Measurements from ENCODE around the gene YES1.

YES1 gene

GRCh38 chr18:811892-812375, at the start of gene YES1:
YES1 (minus strand) TSS chr18:812242; CDS start chr18:756827, 55,415 bp downstream.
- DNase-seq (ENCODE audit: low spot score) = no peak

GRCh38 chr18:857986-858385, 45.9 kb upstream of the YES1 start:
- no peak for DNase-seq (ENCODE audit: low spot score)

GRCh38 chr18:853471-853870, 41.4 kb upstream of the YES1 start:
- DNase-seq (ENCODE audit: low spot score) = no peak

- DNase-seq (ENCODE audit: low spot score) = no peak
These were observed 38.9 kb upstream of the YES1 start for GRCh38 chr18:850960-851359.

GRCh38 chr18:849021-849420, 37.0 kb upstream of the YES1 start:
- DNase-seq (ENCODE audit: low spot score) = no peak

GRCh38 chr18:848062-848861, 36.2 kb upstream of the YES1 start:
- peak; percentile 24 for DNase-seq (ENCODE audit: low spot score)

- peak; percentile 53 for DNase-seq (ENCODE audit: low spot score)
These were observed 33.2 kb upstream of the YES1 start for GRCh38 chr18:845152-845819.

GRCh38 chr18:841647-842370, 29.8 kb upstream of the YES1 start:
- DNase-seq (ENCODE audit: low spot score) = no peak

- DNase-seq (ENCODE audit: low spot score) = no peak
These were observed 28.5 kb upstream of the YES1 start for GRCh38 chr18:840516-840915.

GRCh38 chr18:840023-840408, 28.0 kb upstream of the YES1 start:
- no peak for DNase-seq (ENCODE audit: low spot score)

- peak; percentile 80 for DNase-seq (ENCODE audit: low spot score)
These were observed 27.4 kb upstream of the YES1 start for GRCh38 chr18:839224-840022.

GRCh38 chr18:837922-838321, 25.9 kb upstream of the YES1 start:
- no peak for DNase-seq (ENCODE audit: low spot score)

- no peak for DNase-seq (ENCODE audit: low spot score)
These were observed 22.2 kb upstream of the YES1 start for GRCh38 chr18:834082-834720.

GRCh38 chr18:833197-833596, 21.2 kb upstream of the YES1 start:
- no peak for DNase-seq (ENCODE audit: low spot score)

- DNase-seq (ENCODE audit: low spot score) = peak; percentile 15
These were observed 20.1 kb upstream of the YES1 start for GRCh38 chr18:832085-832681.

- peak; percentile 46 for DNase-seq (ENCODE audit: low spot score)
These were observed 18.4 kb upstream of the YES1 start for GRCh38 chr18:830315-830901.

GRCh38 chr18:829432-829831, 17.4 kb upstream of the YES1 start:
- no peak for DNase-seq (ENCODE audit: low spot score)

GRCh38 chr18:827093-827677, 15.1 kb upstream of the YES1 start:
- no peak for DNase-seq (ENCODE audit: low spot score)

- no peak for DNase-seq (ENCODE audit: low spot score)
These were observed 14.0 kb upstream of the YES1 start for GRCh38 chr18:825891-826585.

- DNase-seq (ENCODE audit: low spot score) = no peak
These were observed 12.1 kb upstream of the YES1 start for GRCh38 chr18:824179-824578.

Measured in kidney tubule cell (primary cell).